Cardiac fibroblast (primary cell): ENCODE data around the gene CNR2.

ENCODE experiments used
- DNase-seq, 2 donors: peaks; one replicate each; pipeline versions ENCODE4 v3.0.0 to v3.0.0-alpha.2; 2010; ENCODE audit warnings: low read depth in 2 of 2
- H3K4me3 ChIP-seq, 2 donors: replicated peaks in 1 of 2; 1 replicate in 1 of 2; 2 replicates in 1 of 2; pipeline ENCODE4 v1.5.1; 2011; ENCODE audit warnings: low read depth in 2 of 2, low read length in 2 of 2, mild to moderate bottlenecking in 2 of 2, moderate library complexity in 1 of 2
- CTCF ChIP-seq: IDR thresholded peaks from one replicate; pipeline ENCODE4 v1.5.1; 2011; ENCODE audit warnings: low read depth, mild to moderate bottlenecking, low read length, inconsistent platforms

Gene CNR2

GRCh38 chr1:23909412-23909811, 3.8 kb downstream of the CNR2 start:
- no peak for DNase-seq
- no peak overlapping the region for H3K4me3 ChIP-seq
- no peak for TF ChIP-seq CTCF

- TF ChIP-seq CTCF = no peak
- no peak for DNase-seq
- no peak overlapping the region for H3K4me3 ChIP-seq
Measured at GRCh38 chr1:23908453-23909341, 4.5 kb downstream of the CNR2 start.

- no peak for DNase-seq
- no peak for TF ChIP-seq CTCF
Measured at GRCh38 chr1:23906731-23907130, 6.4 kb downstream of the CNR2 start.

GRCh38 chr1:23905461-23906025, 7.6 kb downstream of the CNR2 start:
- no peak for TF ChIP-seq CTCF
- no peak for DNase-seq
- no peak overlapping the region for H3K4me3 ChIP-seq

More at GRCh38 chr1:23906731-23907130, 6.4 kb downstream of the CNR2 start:
- no peak overlapping the region for H3K4me3 ChIP-seq

GRCh38 chr1:23904748-23905357, 8.3 kb downstream of the CNR2 start:
- no peak for DNase-seq
- no peak overlapping the region for H3K4me3 ChIP-seq
- no peak for TF ChIP-seq CTCF

GRCh38 chr1:23903754-23904153, 9.4 kb downstream of the CNR2 start:
- no peak for DNase-seq
- no peak overlapping the region for H3K4me3 ChIP-seq
- no peak for TF ChIP-seq CTCF
